ENCODE results near the gene TBC1D22A.

DNA sequence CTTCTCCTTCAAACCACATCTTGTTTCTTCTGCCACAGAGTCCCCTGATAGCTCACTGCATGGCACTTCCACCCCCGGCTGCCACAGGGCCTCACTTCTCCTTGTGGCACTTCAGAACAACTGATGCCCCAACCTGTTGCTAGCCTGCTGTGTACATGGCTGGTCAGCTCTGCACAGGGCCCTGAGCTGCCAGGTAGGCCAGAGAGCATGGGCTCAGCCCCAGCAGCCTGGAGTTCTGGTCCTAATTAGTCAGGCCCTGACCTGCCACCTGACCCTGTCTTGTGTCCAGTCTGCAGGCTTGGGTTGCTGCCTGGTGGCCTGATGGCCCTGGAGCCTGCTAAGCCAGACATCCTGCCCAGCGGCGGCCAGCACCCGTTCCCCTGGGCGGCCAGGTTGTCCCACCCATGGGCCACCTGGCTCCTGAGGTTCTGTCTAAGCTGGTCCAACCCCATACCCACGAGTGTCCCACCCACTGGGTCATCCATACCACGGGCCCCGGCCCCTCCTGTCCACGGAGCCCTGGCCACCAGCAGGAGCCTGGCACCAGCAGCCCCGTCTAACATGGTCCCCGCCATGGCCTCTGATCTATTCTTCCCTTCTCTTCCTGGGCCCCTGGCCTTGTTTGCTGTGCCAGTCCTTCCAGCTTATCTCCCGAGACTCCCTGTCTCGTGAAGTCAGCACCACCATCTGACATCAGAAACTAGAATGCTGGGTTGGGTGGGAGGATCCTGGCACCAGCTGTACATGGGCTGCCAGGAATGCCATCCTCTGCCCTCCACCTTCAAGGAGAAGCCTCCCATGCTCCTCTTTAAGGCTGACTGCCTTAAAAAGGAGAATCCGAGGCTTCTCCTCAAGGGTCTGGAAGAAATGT is 21.3 kb upstream of the TBC1D22A start:
- TF ChIP-seq, protein P1, sequence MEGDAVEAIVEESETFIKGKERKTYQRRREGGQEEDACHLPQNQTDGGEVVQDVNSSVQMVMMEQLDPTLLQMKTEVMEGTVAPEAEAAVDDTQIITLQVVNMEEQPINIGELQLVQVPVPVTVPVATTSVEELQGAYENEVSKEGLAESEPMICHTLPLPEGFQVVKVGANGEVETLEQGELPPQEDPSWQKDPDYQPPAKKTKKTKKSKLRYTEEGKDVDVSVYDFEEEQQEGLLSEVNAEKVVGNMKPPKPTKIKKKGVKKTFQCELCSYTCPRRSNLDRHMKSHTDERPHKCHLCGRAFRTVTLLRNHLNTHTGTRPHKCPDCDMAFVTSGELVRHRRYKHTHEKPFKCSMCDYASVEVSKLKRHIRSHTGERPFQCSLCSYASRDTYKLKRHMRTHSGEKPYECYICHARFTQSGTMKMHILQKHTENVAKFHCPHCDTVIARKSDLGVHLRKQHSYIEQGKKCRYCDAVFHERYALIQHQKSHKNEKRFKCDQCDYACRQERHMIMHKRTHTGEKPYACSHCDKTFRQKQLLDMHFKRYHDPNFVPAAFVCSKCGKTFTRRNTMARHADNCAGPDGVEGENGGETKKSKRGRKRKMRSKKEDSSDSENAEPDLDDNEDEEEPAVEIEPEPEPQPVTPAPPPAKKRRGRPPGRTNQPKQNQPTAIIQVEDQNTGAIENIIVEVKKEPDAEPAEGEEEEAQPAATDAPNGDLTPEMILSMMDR (IDR thresholded peaks at IDR 0.05): no peak
- no peak for TF ChIP-seq EZH2 (IDR thresholded peaks at IDR 0.05)

Data from neural progenitor cell (in vitro differentiated cells).